Measurements from ENCODE around the gene SUV39H1.
"Not testable (repeated sequence)": the region's sequence is repeated elsewhere in the genome, so short reads cannot be mapped to it uniquely, and the experiment has no call there.

SUV39H1 gene, protein sequence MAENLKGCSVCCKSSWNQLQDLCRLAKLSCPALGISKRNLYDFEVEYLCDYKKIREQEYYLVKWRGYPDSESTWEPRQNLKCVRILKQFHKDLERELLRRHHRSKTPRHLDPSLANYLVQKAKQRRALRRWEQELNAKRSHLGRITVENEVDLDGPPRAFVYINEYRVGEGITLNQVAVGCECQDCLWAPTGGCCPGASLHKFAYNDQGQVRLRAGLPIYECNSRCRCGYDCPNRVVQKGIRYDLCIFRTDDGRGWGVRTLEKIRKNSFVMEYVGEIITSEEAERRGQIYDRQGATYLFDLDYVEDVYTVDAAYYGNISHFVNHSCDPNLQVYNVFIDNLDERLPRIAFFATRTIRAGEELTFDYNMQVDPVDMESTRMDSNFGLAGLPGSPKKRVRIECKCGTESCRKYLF

DNA sequence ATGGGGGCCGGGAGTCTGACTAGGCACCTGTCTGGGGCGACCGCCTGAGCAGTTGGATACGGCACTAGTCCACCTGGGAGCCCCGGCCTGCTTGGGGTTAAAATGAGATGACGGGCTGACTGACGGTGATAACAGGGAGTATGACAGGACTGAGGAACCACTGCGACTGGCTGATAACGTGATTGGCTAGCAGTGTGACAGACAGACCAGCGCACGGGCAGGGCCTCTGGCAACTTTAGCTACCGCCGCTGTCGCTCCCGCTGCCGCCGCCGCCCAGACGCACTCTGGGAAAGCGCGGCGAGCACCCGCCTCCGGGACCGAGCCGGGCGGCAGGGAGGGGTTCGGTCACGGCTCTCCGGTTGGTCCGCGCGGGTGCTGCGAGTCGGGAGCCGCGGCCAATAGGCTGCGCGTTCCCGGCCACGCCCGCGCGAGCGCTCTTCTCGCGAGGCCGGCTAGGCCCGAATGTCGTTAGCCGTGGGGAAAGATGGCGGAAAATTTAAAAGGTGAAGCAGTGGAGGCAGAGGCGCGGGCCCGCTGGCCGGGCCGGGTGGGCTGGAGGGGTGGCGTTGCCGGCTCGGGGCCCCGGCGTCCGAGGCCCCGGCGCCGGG lies at the start of gene SUV39H1:
TSS of gene SUV39H1 (plus strand) at position 434 of the 608 bp plus-strand sequence. CDS start at position 485, 51 bp downstream.
- DNase-seq (ENCODE audit: extremely low spot score, insufficient read length, low read depth), result peak; percentile 76
- peak; percentile 97 for FAIRE-seq

GRCh38 chrX:48648336-48648751 lies 48.2 kb upstream of the SUV39H1 start:
- FAIRE-seq, result no peak

DNA sequence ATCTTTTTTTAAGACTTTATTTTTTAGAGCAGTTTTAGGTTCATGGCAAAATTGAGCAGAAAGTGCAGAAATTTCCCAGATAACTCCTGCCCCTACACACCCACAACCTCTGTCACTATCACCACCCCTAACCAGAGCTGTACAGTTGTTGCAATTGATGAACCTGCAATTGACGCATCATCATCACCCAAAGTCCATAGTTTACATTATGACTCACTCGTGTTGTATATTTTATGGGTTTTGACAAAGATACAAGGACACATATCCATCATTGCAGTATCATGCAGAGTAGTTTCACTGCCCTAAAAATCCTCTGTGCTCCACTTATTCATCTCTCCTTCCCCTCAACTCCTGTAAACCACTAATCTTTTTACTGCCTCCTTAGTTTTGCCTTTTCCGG lies 47.4 kb upstream of the SUV39H1 start:
- FAIRE-seq, result no peak

More at GRCh38 chrX:48648336-48648751, 48.2 kb upstream of the SUV39H1 start:
- DNase-seq (ENCODE audit: extremely low spot score, insufficient read length, low read depth), result no peak

DNA sequence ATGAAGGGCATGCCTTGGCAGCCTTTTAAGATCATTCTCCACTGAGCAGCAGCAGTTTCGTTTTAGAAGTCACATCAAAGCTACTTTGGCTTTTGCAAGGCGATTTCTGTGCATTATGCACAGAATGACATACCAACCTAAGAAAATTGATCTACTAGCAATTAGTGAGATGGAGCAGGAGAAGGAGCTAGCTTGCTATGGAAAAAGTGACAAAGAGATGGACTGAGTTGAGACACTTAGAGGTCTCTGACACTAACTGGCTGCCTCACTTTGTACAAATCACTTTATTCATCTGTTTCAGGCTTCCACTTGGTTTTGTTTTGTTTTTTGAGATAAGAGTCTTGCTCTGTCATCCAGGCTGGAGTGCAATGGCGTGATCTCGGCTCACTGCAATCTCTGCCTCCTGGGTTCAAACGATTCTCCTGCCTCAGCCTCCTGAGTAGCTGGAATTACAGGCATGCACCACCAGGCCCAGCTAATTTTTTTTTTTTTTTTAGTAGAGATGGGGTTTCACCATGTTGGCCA lies 44.4 kb upstream of the SUV39H1 start:
- not testable (repeated sequence) for FAIRE-seq; DNase-seq (ENCODE audit: extremely low spot score, insufficient read length, low read depth)

More for the DNA sequence above, 47.4 kb upstream of the SUV39H1 start:
- DNase-seq (ENCODE audit: extremely low spot score, insufficient read length, low read depth), result no peak

- not testable (repeated sequence) for FAIRE-seq; DNase-seq (ENCODE audit: extremely low spot score, insufficient read length, low read depth)
Measured at GRCh38 chrX:48654746-48655145, 41.8 kb upstream of the SUV39H1 start.

GRCh38 chrX:48659686-48660085 lies 36.8 kb upstream of the SUV39H1 start:
- not testable (repeated sequence) for DNase-seq (ENCODE audit: extremely low spot score, insufficient read length, low read depth); FAIRE-seq

DNA sequence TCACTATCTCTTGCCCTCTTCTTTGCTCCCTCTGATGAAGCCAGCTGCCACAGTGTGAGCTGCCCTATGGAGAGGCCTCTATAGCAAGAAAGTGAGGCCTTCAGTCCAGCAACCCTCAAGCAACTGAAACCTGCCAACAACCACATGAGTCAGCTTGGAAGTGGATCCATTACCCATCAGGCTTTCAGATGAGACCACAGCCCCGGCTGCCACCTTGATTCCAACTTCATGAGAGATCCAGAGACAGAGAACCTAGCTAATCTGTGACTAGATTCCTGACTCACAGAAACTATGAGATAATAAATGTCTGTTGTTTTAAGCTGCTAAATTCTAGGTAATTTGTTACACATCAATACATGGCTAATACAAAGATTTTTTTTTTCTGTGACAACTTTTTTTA lies 33.3 kb upstream of the SUV39H1 start:
- FAIRE-seq, result no peak
- no peak for DNase-seq (ENCODE audit: extremely low spot score, insufficient read length, low read depth)

DNA sequence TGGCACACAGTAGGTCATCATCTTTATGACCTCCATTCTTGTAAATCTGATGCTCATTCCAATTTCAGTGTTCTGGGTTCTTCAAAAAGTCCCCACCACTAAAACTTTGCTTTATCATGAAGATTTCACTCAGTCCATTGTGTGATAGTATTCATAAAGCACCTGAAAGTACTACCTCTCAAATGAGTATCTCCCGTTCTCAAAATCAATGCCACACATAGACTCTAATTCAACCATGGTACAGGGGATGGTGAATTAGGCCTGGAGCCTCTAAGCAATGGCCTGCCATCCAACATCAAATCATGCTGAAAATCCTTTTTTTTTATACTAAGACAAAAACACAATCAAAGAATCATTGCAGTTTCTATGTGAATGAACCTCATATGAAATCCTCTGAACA lies 32.4 kb upstream of the SUV39H1 start:
- FAIRE-seq (no peak), DNase-seq (ENCODE audit: extremely low spot score, insufficient read length, low read depth) (no peak)

DNA sequence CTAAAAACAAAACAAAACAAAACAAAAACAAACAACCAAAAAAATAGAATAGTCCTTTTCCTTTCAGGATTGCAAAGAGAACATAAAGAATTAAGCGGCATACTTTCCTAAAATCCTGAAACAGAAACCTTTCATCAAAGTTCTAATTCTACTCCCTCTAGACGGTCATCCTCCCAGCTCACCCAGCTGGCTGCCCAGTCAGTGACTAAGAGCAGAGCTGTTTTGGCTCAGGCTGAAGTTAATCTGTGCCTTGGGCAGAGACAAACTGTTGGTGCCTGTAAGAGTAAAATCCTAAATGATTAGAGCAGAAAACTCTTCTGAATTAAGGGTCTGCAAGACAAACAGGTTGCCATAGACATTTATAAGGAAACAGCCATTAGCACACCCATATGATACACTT lies 30.5 kb upstream of the SUV39H1 start:
- DNase-seq (ENCODE audit: extremely low spot score, insufficient read length, low read depth), result no peak

DNA sequence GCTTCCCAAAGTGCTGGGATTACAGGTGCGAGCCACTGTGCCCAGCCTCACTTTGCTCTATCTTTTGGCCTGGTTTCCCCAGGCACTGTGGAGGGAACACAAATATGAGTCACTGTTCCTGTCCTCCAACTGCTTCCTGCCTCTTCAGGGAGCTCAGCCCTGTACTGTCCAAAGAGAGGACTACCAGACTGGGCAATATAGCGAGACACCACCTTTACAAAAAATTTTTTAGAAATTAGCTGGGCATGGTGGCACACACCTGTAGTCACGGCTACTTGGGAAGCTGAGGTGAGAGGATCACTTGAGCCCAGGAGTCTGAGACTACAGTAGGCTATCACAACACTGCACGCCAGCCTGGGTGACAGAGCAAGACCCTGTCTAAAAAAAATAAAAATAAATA lies 29.9 kb upstream of the SUV39H1 start:
- FAIRE-seq (no peak), DNase-seq (ENCODE audit: extremely low spot score, insufficient read length, low read depth) (no peak)

More for the DNA sequence above, 30.5 kb upstream of the SUV39H1 start:
- no peak for FAIRE-seq

DNA sequence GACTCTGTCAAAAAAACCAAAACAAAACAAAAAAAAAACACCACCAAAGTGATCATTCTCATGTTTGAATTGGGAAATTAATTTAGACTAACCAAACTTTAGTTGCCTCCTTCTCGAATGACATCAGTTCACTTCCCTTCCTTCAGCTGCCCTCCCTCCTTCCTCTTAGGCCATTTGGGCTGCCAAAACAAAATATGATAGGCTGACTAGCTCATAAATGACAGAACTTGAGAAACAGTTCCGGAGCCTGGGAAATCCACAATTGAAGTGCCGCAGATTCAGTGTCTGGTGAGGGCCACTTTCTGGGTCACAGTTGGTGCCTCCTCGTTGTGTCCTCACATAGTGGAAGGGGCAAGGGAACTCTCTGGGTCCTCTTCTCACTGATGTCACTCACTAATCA lies 29.0 kb upstream of the SUV39H1 start:
- FAIRE-seq (no peak), DNase-seq (ENCODE audit: extremely low spot score, insufficient read length, low read depth) (no peak)

DNA sequence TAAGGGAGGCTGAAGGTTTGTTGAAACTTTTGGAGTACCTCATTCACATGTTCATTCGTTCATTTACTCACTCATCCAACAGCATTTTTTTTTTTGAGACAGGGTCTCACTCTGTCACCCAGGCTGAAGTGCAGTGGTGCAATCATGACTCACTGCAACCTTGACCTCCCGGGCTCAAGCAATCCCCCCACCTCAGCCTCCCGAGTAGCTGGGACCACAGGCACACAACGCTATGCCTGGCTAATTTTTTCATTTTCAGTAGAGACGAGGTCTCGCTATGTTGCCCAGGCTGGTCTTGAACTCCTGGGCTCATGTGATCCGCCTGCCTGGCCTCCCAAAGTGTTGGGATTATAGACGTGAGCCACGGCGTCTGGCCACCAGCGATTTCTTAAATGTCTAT lies 28.3 kb upstream of the SUV39H1 start:
- not testable (repeated sequence) for DNase-seq (ENCODE audit: extremely low spot score, insufficient read length, low read depth); FAIRE-seq

- FAIRE-seq (peak; percentile 97), DNase-seq (ENCODE audit: extremely low spot score, insufficient read length, low read depth) (peak; percentile 81)
Measured at GRCh38 chrX:48676106-48676892, 20.2 kb upstream of the SUV39H1 start.

GRCh38 chrX:48676893-48677270 lies 19.7 kb upstream of the SUV39H1 start:
- DNase-seq (ENCODE audit: extremely low spot score, insufficient read length, low read depth) (no peak), FAIRE-seq (no peak)

DNA sequence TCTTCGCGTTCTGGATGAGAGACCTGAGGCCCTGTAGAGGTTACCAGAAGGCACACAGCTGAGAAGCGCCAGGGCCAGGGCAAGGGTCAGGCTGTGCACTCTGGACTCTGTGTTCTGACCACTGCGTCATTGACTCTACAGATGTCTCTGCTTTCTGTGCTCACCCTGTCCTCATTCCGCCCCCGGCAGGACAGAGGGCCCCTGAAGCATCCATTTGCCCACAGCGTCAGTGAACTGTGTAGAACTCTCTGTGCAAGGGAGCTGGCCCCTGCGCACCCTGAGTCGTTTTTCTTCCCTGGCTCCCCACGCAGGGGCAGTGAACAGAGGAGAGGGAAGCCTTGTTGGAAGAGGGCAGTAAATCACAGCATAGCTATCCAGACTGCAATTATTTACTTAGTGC lies 19.0 kb upstream of the SUV39H1 start:
- no peak for FAIRE-seq
- DNase-seq (ENCODE audit: extremely low spot score, insufficient read length, low read depth), result no peak

GRCh38 chrX:48680467-48680866 lies 16.1 kb upstream of the SUV39H1 start:
- FAIRE-seq; DNase-seq (ENCODE audit: extremely low spot score, insufficient read length, low read depth): not testable (repeated sequence)

- DNase-seq (ENCODE audit: extremely low spot score, insufficient read length, low read depth); FAIRE-seq: not testable (repeated sequence)
Measured at GRCh38 chrX:48680925-48681324, 15.6 kb upstream of the SUV39H1 start.

DNA sequence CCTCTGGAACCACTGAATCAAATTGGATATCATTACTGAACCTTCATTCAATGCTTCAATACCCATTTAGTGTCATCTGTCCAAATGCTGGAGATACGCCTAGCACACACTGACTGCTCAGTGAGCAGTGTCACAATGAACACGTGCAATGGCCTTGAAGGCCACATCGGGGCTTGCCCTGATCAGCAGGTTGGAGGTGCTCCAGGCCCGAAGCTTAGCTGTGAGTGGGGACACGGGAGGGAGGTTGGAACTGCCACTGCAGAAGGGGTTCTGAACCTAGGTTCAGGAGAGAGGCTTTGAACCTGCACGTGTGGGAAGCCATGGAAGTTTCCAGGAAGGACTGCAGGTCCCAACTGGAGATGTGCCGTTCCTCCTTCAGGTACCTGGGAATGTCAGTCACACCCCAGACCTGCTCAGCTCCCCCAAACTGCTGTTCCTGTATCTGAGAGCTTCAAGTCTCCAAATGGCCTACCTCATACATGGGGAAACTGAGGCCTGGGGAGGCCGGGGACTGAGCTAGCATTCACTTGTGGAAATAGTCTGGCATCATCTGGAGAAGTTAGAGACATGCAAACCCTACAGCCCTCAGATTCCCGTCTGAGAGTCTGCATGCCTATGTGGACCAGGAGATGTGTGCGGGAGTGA lies 14.9 kb upstream of the SUV39H1 start:
- no peak for FAIRE-seq

DNA sequence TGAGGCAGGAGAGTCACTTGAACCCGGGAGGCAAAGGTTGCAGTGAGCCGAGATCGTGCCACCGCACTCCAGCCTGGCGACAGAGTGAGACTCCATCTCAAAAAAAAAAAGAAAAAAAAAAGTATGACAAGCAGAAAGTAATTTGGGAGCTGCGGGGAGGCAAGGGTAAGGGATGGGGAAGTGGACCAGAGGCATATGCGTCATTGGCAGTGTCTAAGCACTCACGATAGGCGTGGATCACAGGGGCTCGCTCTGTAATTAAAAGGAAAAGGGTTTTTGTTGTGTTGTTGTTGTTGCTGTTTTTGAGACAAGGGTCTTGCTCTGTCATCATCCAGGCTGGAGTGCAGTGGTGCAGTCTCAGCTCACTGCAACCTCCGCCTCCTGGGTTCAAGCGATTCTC lies 13.7 kb upstream of the SUV39H1 start:
- not testable (repeated sequence) for DNase-seq (ENCODE audit: extremely low spot score, insufficient read length, low read depth); FAIRE-seq

More for the DNA sequence above, 14.9 kb upstream of the SUV39H1 start:
- DNase-seq (ENCODE audit: extremely low spot score, insufficient read length, low read depth), result no peak
